ENCODE measurements around the gene TPO.
"Not testable (repeated sequence)": the region's sequence is repeated elsewhere in the genome, so short reads cannot be mapped to it uniquely, and the experiment has no call there.

Gene TPO

GRCh38 chr2:1503471-1504310 is 90.4 kb downstream of the TPO start:
- no peak for DNase-seq (ENCODE audit: low spot score)

GRCh38 chr2:1504311-1504750 is 91.1 kb downstream of the TPO start:
- DNase-seq (ENCODE audit: low spot score) = no peak

DNA sequence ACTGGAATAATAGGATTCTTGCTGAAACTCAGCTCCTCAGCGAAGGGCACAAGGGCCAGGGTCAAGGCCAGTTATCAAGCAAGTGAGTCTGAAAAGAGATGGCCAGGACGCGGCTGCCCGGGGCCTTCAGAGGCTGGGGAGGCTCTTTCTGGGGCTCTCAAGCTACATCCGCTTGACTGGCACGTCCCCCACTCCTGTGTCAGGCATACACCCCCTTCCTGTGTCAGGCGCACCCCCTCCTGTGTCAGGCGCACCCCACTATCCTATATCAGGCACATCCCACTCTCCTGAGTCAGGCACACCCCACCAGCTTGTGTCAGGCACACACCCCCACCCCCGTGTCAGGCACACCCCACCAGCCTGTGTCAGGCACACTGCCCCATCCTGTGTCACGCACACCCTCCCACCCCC is 91.8 kb downstream of the TPO start:
- no peak for DNase-seq (ENCODE audit: low spot score)

DNA sequence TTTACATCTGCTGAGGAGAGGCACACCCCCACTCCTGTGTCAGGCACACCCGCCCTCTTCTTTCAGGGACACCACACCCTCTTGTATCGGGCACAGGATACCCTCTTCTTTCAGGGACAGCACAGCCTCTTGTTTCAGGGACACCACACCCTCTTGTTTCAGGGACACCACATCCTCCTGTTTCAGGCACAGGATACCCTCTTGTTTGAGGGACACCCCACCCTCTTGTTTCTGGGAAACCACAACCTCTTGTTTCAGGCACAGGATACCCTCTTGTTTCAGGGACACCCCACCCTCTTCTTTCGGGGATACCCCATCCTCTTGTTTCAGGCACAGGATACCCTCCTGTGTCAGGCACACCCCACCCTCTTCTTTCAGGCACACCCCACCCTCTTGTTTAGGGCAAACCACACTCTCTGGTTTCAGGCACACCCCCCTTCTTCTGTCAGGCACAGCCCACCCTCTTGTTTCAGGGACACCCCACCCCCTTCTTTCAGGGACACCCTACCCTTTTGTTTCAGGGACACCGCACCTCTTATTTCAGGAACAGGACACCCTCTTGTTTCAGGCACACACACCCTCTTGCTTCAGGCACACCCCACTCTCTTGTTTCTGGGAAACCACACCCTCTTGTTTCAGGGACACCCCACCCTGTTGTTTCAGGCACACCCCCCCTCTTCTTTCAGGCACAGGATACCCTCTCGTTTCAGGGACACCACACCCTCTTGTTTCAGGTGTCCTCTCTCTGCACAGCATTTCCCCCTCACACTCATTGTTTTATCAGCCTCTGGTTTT is 96.2 kb downstream of the TPO start:
- no peak for DNase-seq (ENCODE audit: low spot score)

DNA sequence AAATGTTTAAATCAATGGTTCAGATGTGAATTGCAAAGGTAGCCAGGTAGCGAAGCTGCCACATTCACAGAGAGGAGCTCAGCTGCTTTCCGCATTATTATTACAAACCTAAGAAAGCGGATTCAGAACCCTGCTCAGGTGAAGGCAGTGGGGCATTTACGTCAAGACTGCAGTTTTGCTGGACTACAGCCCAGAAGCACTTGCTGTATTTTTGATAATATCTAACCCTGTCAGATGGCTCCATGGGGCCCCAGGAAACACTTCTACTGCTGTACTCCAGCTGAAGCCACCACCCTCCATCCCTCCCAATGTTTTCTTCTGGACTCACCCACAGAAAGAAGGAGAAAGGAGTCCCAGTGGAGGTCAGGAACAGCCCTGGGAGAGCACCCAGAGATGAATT is 96.9 kb downstream of the TPO start:
- DNase-seq (ENCODE audit: low spot score) = no peak

- DNase-seq (ENCODE audit: low spot score) = no peak
Observed at GRCh38 chr2:1511455-1511854, 98.2 kb downstream of the TPO start.

- no peak for DNase-seq (ENCODE audit: low spot score)
Observed at GRCh38 chr2:1512321-1513289, 99.3 kb downstream of the TPO start.

GRCh38 chr2:1514391-1515072 is 101.3 kb downstream of the TPO start:
- no peak for DNase-seq (ENCODE audit: low spot score)

DNA sequence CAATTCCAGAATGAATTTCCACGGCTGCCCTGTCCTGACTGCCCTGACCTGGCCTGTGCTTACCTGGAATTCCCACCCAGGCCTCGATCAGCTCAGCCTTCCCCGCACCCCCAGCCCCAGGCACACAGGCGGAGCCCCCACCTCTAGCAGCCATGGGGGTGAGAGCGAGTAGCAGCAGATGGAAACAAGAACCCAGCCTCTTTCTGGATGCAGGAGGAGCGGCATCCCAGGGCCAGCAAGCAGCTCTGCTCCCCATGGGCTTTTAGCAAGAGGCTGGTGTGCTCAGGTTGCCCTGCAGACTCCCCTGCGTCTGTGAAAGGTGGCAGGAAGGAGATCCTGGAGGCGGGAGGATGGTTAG is 101.8 kb downstream of the TPO start:
- DNase-seq (ENCODE audit: low spot score) = no peak

DNA sequence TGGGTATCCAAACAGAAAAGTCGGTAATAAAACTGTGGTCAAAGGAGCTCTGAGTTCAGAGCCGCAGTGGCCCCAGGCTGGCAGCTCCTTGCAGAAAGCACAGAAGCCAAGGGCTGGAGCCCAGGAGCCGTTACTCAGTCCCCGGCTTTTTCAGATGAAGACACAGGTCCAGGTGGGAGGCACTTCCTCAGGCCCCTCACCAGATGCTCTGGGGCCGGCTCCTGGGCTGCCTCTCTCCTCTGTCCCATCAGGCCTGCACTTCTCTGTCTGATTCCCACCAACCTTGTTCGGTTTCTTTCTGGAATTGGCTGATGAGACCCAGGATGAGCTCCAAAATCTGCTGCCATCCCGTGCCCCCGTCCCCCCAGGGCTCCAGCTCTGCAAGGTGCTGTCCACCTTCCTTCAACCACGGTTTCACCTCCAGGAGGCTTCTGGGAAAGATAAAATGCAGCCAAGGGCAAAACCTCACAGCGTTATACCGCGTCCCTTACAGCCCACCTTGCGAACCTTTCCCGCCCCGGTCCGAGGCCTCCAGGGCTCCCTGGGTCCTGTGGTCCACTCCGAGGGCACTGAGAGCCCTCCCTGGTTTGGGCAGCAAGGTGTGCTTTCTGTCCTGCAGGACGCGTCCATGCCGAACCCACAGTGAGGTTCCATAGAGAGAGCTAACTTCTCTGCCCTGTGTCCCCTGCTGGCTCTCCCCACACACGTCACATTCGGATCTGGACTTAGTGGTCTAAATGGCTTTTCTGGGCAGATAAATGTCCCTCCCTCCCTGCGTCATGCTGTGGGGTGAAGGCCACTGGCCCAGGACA is 102.9 kb downstream of the TPO start:
- no peak for DNase-seq (ENCODE audit: low spot score)

DNA sequence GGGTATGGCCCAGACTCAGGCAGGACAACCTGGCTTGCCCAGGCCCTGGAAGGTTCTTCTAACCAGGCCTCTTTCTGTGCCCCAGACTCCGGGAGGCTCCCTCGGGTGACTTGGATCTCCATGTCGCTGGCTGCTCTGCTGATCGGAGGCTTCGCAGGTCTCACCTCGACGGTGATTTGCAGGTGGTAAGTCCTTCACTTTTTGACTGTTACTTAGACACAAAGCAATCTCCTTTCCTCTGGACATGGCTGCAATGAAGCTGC is 103.5 kb downstream of the TPO start:
- DNase-seq (ENCODE audit: low spot score) = no peak

- not testable (repeated sequence) for DNase-seq (ENCODE audit: low spot score)
Observed at GRCh38 chr2:1517291-1517690, 104.0 kb downstream of the TPO start.

- DNase-seq (ENCODE audit: low spot score) = no peak
Observed at GRCh38 chr2:1517786-1518185, 104.5 kb downstream of the TPO start.

DNA sequence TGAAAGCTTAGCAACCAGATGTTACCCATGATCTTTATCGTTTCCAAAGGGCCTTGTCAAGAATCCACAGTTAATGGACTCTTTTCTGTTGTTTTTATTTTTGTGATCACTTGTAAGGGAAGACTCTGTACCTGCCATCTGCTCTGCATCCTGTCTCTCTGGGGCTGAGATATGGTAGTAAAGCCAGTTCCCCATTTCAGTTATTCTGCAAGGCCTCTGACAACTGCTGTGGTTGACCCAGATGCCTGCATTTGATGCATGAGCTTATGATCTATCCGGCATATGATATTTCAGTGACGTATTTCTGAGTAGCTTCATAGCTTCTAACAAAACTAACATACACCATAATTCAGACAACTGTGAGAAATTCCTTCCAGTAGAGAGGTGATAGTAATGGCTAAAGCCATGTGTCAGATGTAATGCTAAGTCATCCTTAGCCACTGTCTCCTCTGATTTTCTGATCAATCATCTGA is 105.1 kb downstream of the TPO start:
- no peak for DNase-seq (ENCODE audit: low spot score)

DNA sequence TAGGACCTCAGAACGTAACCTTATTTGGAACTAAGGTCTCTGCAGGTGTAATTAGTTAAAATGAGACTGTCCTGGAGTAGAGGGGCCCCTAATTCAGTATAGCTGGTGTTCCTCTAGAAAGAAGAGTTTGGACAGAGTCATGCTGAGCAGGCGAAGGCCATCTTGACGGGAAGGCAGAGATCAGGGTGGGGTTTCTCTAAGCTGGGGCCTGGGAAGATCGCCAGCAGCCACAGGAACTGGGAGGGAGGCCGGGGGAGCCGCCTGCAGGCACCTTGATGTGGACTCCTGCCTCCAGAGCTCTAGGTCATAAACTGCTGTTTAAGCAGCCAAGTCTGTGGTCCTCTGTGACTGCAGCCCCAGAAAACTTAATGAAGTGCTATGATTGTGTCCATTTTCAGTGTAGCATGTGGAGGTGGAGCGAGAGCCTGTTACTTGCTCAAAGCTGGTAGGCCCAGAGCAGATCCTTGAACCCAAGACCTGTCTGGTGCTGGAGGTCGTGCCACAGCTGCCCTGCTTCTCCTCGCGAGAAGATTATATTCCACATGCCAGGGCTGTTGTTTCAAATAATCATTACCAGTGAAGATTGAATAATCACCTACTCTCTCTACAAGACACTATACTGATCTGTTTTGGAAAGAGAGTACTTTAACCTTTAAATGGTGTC is 105.7 kb downstream of the TPO start:
- no peak for DNase-seq (ENCODE audit: low spot score)

DNA sequence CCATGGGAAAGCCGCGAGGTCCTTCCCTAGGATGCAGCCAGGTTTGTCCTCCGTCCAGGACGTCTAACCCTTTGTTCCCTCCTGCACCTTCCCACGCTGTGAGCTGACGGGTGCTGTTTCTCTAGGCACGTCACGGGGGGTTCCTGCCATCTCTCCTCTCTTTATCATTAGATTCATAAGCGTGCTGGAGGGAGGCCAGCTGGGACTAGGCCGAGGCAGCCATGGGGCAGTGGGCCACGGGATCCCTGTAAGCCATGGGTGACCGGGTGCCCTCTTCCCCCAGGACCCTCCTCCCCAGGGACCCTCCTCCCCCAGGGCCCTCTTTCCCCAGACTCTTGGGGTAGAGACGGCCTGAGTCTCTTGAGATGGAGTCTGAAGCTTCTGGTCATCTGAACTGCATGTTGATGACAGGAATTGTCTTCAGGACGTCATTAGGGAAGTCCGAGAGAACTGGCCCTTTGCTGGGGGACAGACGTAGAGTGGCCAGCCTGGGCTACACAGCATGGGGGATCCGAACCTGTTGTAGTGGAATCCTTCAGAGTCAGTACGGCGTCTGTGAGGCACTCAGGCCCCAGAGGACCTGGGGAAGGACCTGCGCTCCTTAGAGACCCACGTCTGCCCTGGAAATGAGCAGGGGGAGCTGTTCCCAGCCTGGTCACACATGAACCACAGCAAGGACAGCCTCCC is 108.1 kb downstream of the TPO start:
- no peak for DNase-seq (ENCODE audit: low spot score)

DNA sequence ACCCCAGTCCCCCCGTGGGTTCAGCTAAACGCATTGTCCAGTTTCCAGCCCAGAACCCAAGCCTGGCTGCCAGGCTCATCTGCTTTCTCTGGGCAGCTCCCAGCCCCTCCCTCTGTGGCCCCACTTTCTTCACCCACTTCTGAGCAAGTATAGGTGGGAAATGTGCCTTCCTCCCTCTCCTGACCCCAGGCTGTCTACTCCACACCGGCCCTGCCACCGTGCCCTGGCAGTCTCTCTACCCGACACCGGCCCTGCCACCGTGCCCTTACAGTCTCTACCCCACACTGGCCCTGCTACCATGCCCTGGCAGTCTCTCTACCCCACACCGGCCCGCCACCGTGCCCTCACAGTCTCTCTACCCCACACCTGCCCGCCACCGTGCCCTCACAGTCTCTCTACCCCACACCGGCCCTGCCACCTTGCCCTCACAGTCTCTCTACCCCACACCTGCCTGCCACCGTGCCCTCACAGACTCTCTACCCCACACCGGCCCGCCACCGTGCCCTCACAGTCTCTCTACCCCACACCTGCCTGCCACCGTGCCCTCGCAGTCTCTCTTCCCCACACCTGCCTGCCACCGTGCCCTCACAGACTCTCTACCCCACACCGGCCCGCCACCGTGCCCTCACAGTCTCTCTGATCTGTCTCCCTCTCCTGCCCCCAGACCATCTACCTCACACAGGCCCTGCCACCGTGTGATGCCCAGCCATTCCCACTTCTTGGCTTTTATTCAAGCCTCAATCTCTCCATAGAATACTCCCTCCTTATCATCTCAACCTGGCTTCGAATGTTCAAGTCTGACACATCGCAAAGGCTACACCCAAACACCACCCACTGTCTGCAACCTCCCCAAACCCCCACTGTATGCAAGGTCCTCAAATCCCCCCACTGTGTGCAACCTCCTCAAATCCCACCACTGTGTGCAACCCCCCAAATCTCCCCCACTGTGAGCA is 108.9 kb downstream of the TPO start:
- no peak for DNase-seq (ENCODE audit: low spot score)

DNA sequence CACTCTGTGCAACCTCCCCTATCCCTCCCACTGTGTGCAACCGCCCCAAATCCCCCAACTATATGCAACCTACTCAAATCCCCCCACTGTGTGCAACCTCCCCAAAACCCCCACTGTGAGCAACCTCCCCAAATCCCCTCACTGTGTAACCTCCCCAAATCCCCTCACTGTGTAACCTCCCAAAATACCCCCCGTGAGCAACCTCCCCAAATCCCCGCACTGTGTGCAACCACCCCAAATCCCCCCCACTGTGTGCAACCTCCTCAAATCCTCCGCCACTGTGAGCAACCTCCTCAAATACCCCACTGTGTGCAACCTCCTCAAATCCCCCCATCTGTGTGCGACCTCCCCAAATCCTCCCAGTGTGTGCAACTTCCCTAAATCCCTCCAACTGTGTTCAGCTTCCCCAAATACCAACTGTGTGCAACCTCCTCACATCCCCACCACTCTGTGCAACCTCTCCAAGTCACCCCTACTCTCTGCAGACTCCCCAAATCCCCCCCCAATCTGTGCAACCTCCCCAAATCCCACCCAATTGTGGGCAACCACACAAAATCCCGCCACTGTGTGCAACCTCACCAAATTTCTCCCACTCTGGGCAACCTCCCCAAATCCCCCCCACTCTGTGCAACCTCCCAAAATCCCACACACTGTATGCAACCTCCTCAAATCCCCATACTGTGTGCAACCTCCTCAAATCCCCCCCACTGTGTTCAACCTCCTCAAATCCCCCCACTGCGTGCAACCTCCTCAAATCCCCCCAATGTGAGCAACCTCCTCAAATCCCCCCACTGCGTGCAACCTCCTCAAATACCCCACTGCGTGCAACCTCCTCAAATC is 114.1 kb downstream of the TPO start:
- no peak for DNase-seq (ENCODE audit: low spot score)
